GM18873 (cell line): ENCODE measurements around the gene IL1R2.
"Not testable (repeated sequence)": the region's sequence is repeated elsewhere in the genome, so short reads cannot be mapped to it uniquely, and the experiment has no call there.

Experiments
- ATAC-seq: cut with Tn5 transposase; IDR thresholded peaks from one replicate; pipeline ENCODE4 v1.9.1; 2021; ENCODE audit warnings: mild to moderate bottlenecking, moderate library complexity, moderate number of reproducible peaks; ENCODE audit not compliant: unreplicated experiment, low FRiP score

Gene IL1R2

GRCh38 chr2:101998556-101998895 is 6.8 kb downstream of the IL1R2 start:
- no peak for ATAC-seq

GRCh38 chr2:101998896-101999789 is 7.4 kb downstream of the IL1R2 start:
- no peak for ATAC-seq

GRCh38 chr2:102000012-102000411 is 8.3 kb downstream of the IL1R2 start:
- no peak for ATAC-seq

- ATAC-seq: no peak
Observed at GRCh38 chr2:102000813-102001766, 9.3 kb downstream of the IL1R2 start.

- no peak for ATAC-seq
Observed at GRCh38 chr2:102001767-102002142, 10.0 kb downstream of the IL1R2 start.

- no peak for ATAC-seq
Observed at GRCh38 chr2:102002228-102002627, 10.5 kb downstream of the IL1R2 start.

- not testable (repeated sequence) for ATAC-seq
Observed at GRCh38 chr2:102002909-102003308, 11.1 kb downstream of the IL1R2 start.

- ATAC-seq: no peak
Observed at GRCh38 chr2:102003696-102004095, 11.9 kb downstream of the IL1R2 start.

- no peak for ATAC-seq
Observed at GRCh38 chr2:102004581-102004980, 12.8 kb downstream of the IL1R2 start.

- no peak for ATAC-seq
Observed at GRCh38 chr2:102005449-102005848, 13.7 kb downstream of the IL1R2 start.

GRCh38 chr2:102005989-102006885 is 14.5 kb downstream of the IL1R2 start:
- ATAC-seq: no peak

- no peak for ATAC-seq
Observed at GRCh38 chr2:102006886-102007278, 15.1 kb downstream of the IL1R2 start.

GRCh38 chr2:102008490-102008889 is 16.7 kb downstream of the IL1R2 start:
- ATAC-seq: no peak

- ATAC-seq: no peak
Observed at GRCh38 chr2:102009557-102009956, 17.8 kb downstream of the IL1R2 start.

- ATAC-seq: no peak
Observed at GRCh38 chr2:102010902-102011301, 19.1 kb downstream of the IL1R2 start.

GRCh38 chr2:102012061-102012614 is 20.4 kb downstream of the IL1R2 start:
- ATAC-seq: no peak

GRCh38 chr2:102013206-102014040 is 21.7 kb downstream of the IL1R2 start:
- no peak for ATAC-seq

- ATAC-seq: no peak
Observed at GRCh38 chr2:102014041-102014345, 22.2 kb downstream of the IL1R2 start.

- ATAC-seq: no peak
Observed at GRCh38 chr2:102015399-102015798, 23.6 kb downstream of the IL1R2 start.
